Parathyroid adenoma (tissue), 2 donors: ENCODE data around the gene RASAL2.
"Not testable (repeated sequence)": the region's sequence is repeated elsewhere in the genome, so short reads cannot be mapped to it uniquely, and the experiment has no call there.

Experiments
- H2AFZ ChIP-seq: fragments of 300-600 bp; sonication (generic); one replicate; pipeline ENCODE4 v1.7.0; 2017; ENCODE audit warnings: antibody characterized with exemption, mild to moderate bottlenecking
- H3K27ac ChIP-seq: fragments of 300-600 bp; sonication (generic); one replicate; pipeline ENCODE4 v1.7.0; 2017
- H3K27me3 ChIP-seq: fragments of 300-600 bp; sonication (generic); one replicate; pipeline ENCODE4 v1.7.0; 2017; ENCODE audit warnings: low read length; ENCODE audit not compliant: control insufficient read depth, insufficient read depth
- H3K36me3 ChIP-seq: fragments of 300-600 bp; sonication (generic); one replicate; pipeline ENCODE4 v1.7.0; 2017; ENCODE audit warnings: low read length; ENCODE audit not compliant: control insufficient read depth, insufficient read depth
- H3K4me1 ChIP-seq: fragments of 300-600 bp; sonication (generic); one replicate; pipeline ENCODE4 v1.7.0; 2017; ENCODE audit warnings: control low read depth
- H3K4me2 ChIP-seq: fragments of 300-600 bp; sonication (generic); one replicate; pipeline ENCODE4 v1.7.0; 2017; ENCODE audit warnings: low read length
- H3K4me3 ChIP-seq: fragments of 300-600 bp; sonication (generic); one replicate; pipeline ENCODE4 v1.7.0; 2017; ENCODE audit warnings: low read depth, low read length
- H3K79me2 ChIP-seq: fragments of 300-600 bp; sonication (generic); one replicate; pipeline ENCODE4 v1.7.0; 2017; ENCODE audit warnings: control low read depth
- H3K9ac ChIP-seq: fragments of 300-600 bp; sonication (generic); one replicate; pipeline ENCODE4 v1.7.0; 2017; ENCODE audit warnings: mild to moderate bottlenecking
- H3K9me3 ChIP-seq: fragments of 300-600 bp; sonication (generic); one replicate; pipeline ENCODE4 v1.7.0; 2017; ENCODE audit warnings: low read length; ENCODE audit not compliant: control insufficient read depth
- TF ChIP-seq, protein P1 (sequence below): fragments of 300-600 bp; sonication (generic); IDR thresholded peaks from one replicate; pipeline ENCODE4 v1.7.0; 2017; ENCODE audit warnings: antibody characterized with exemption, mild to moderate bottlenecking
- donor health status: primary hyperparathyroidism.

The RASAL2 gene

GRCh38 chr1:178349801-178350200 is 255.9 kb downstream of the RASAL2 start:
- H3K36me3 ChIP-seq, result no peaks in the 10 kb centered on the region
- H3K9me3 ChIP-seq, result no peaks in the 10 kb centered on the region
- H2AFZ ChIP-seq, result no peak overlapping the region
- H3K4me3 ChIP-seq, result no peak overlapping the region
- H3K27ac ChIP-seq, result no peak overlapping the region
- no peak overlapping the region for H3K9ac ChIP-seq
- TF ChIP-seq, protein P1, sequence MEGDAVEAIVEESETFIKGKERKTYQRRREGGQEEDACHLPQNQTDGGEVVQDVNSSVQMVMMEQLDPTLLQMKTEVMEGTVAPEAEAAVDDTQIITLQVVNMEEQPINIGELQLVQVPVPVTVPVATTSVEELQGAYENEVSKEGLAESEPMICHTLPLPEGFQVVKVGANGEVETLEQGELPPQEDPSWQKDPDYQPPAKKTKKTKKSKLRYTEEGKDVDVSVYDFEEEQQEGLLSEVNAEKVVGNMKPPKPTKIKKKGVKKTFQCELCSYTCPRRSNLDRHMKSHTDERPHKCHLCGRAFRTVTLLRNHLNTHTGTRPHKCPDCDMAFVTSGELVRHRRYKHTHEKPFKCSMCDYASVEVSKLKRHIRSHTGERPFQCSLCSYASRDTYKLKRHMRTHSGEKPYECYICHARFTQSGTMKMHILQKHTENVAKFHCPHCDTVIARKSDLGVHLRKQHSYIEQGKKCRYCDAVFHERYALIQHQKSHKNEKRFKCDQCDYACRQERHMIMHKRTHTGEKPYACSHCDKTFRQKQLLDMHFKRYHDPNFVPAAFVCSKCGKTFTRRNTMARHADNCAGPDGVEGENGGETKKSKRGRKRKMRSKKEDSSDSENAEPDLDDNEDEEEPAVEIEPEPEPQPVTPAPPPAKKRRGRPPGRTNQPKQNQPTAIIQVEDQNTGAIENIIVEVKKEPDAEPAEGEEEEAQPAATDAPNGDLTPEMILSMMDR, result no peak
- H3K27me3 ChIP-seq, result no peaks in the 10 kb centered on the region
- H3K4me1 ChIP-seq, result no peaks in the 10 kb centered on the region
- H3K4me2 ChIP-seq, result no peak overlapping the region
- H3K79me2 ChIP-seq, result peaks cover 5% of the 10 kb centered on the region

- H3K9ac ChIP-seq, H3K79me2 ChIP-seq, H3K4me1 ChIP-seq, H3K36me3 ChIP-seq, H3K4me3 ChIP-seq, H2AFZ ChIP-seq, H3K9me3 ChIP-seq, H3K27ac ChIP-seq, H3K4me2 ChIP-seq, H3K27me3 ChIP-seq: not testable (repeated sequence)
Observed at GRCh38 chr1:178351911-178352310, 258.0 kb downstream of the RASAL2 start.

- no peak overlapping the region for H3K9ac ChIP-seq
- no peaks in the 10 kb centered on the region for H3K27me3 ChIP-seq
- TF ChIP-seq, protein P1, result no peak
- H3K4me1 ChIP-seq, result no peaks in the 10 kb centered on the region
- no peak overlapping the region for H3K4me2 ChIP-seq
- H3K9me3 ChIP-seq, result no peaks in the 10 kb centered on the region
- H3K79me2 ChIP-seq, result peaks cover 3% of the 10 kb centered on the region
- H3K27ac ChIP-seq, result no peak overlapping the region
- H3K4me3 ChIP-seq, result no peak overlapping the region
- no peak overlapping the region for H2AFZ ChIP-seq
- H3K36me3 ChIP-seq, result no peaks in the 10 kb centered on the region
Observed at GRCh38 chr1:178352790-178353416, 259.0 kb downstream of the RASAL2 start.

GRCh38 chr1:178353524-178353923 is 259.6 kb downstream of the RASAL2 start:
- TF ChIP-seq, protein P1, result no peak

DNA sequence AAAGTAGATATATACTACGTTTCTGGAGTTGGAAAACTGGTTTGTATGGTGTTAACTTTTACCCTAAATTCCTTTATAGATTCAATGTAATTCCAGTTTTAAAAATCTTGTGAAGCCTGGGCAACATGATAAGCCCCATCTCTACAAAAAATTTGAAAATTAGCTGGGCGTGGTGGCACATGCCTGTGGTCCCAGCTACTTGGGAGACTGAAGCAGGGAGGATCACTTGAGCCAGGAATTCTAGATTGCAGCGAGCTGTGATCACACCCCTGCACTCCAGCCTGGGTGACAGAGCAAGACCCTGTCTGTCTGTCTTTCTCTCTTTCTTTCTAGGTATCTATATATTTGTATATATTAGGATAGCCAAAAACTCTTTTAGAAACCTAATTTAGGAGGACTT is 260.9 kb downstream of the RASAL2 start:
- Histone ChIP-seq H3K27me3 (no peaks in the 10 kb centered on the region), H3K79me2 (no peaks in the 10 kb centered on the region), H3K9ac (no peak overlapping the region), H3K36me3 (no peaks in the 10 kb centered on the region), H3K9me3 (no peaks in the 10 kb centered on the region), H3K4me3 (no peak overlapping the region), H3K4me1 (no peaks in the 10 kb centered on the region), H3K4me2 (no peak overlapping the region), H2AFZ (no peak overlapping the region), H3K27ac (no peak overlapping the region)
- TF ChIP-seq, protein P1, result no peak

More at GRCh38 chr1:178353524-178353923, 259.6 kb downstream of the RASAL2 start:
- H2AFZ ChIP-seq, result no peak overlapping the region
- no peaks in the 10 kb centered on the region for H3K36me3 ChIP-seq
- H3K4me2 ChIP-seq, result no peak overlapping the region
- H3K9ac ChIP-seq, result no peak overlapping the region
- no peaks in the 10 kb centered on the region for H3K9me3 ChIP-seq
- no peak overlapping the region for H3K27ac ChIP-seq
- H3K4me1 ChIP-seq, result no peaks in the 10 kb centered on the region
- no peaks in the 10 kb centered on the region for H3K27me3 ChIP-seq
- H3K4me3 ChIP-seq, result no peak overlapping the region
- H3K79me2 ChIP-seq, result no peaks in the 10 kb centered on the region
